ENCODE data around the gene SOCS3.

- TF ChIP-seq, protein P1, sequence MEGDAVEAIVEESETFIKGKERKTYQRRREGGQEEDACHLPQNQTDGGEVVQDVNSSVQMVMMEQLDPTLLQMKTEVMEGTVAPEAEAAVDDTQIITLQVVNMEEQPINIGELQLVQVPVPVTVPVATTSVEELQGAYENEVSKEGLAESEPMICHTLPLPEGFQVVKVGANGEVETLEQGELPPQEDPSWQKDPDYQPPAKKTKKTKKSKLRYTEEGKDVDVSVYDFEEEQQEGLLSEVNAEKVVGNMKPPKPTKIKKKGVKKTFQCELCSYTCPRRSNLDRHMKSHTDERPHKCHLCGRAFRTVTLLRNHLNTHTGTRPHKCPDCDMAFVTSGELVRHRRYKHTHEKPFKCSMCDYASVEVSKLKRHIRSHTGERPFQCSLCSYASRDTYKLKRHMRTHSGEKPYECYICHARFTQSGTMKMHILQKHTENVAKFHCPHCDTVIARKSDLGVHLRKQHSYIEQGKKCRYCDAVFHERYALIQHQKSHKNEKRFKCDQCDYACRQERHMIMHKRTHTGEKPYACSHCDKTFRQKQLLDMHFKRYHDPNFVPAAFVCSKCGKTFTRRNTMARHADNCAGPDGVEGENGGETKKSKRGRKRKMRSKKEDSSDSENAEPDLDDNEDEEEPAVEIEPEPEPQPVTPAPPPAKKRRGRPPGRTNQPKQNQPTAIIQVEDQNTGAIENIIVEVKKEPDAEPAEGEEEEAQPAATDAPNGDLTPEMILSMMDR (IDR thresholded peaks at IDR 0.05) = no peak
- no peak for TF ChIP-seq POLR2A (IDR thresholded peaks at IDR 0.05)
Measured at GRCh38 chr17:78358538-78359320, 1.1 kb downstream of the SOCS3 start.

Data from testis (tissue), 2 donors.